Thoracic aorta (tissue), 2 donors: ENCODE data around the gene SPRTN. TPM values are rescaled to one million over a fixed set of nuclear protein-coding genes. Genes with fewer than 3 reads are reported as not detected.

ENCODE experiments used
- ATAC-seq: fragments of 150-250 bp; one replicate; pipeline ENCODE4 v1.8.0; 2017; ENCODE audit warnings: low read depth; ENCODE audit not compliant: insufficient number of reproducible peaks, low FRiP score
- DNase-seq: peaks from one replicate; pipeline ENCODE4 v3.0.0-alpha.2; 2020; ENCODE audit warnings: low spot score
- H3K27ac ChIP-seq, 2 donors: fragments of 200-600 bp; sonication (generic); 1 replicate in 1 of 2; 2 replicates in 1 of 2; pipeline ENCODE4 v1.5.1; 2016; ENCODE audit warnings: mild to moderate bottlenecking in 2 of 2, moderate library complexity in 2 of 2
- H3K27me3 ChIP-seq: fragments of 200-600 bp; sonication (generic); replicated peaks from 2 replicates; pipeline ENCODE4 v1.6.0; 2016; ENCODE audit warnings: mild to moderate bottlenecking; ENCODE audit not compliant: insufficient read depth
- H3K36me3 ChIP-seq: fragments of 200-600 bp; sonication (generic); one replicate; pipeline ENCODE4 v1.5.1; 2016
- H3K4me1 ChIP-seq, 2 donors: fragments of 200-600 bp; sonication (generic); 1 replicate in 1 of 2; 2 replicates in 1 of 2; pipeline versions ENCODE4 v1.5.1 to v1.6.0; 2016; ENCODE audit warnings: low read depth in 2 of 2, mild to moderate bottlenecking in 1 of 2; ENCODE audit not compliant: control insufficient read depth in 1 of 2
- H3K4me3 ChIP-seq: fragments of 200-600 bp; sonication (generic); 2 replicates; pipeline ENCODE4 v1.5.1; 2016; ENCODE audit warnings: mild to moderate bottlenecking
- H3K9me3 ChIP-seq: fragments of 200-600 bp; sonication (generic); 2 replicates; pipeline ENCODE4 v1.5.1; 2016
- CTCF ChIP-seq: fragments of 200-600 bp; sonication (generic); IDR thresholded peaks from one replicate; pipeline ENCODE4 v1.5.1; 2019; ENCODE audit warnings: antibody characterized with exemption
- total RNA-seq, 2 donors: library from RNA; depleted of rRNA; stranded (reverse); fragments of >200 nt; gene quantifications; one replicate each; pipeline versions ENCODE4 v1.1.0 to v1.2.3, GENCODE V29; 2016

The SPRTN gene
- total RNA-seq, 2 donors from 2014 or later, result 12.7 to 18.4 TPM

- H3K36me3 ChIP-seq, result no peaks in the 10 kb centered on the region
- ATAC-seq (no peak), DNase-seq (no peak)
- no peaks in the 10 kb centered on the region for H3K9me3 ChIP-seq
- H3K27ac ChIP-seq, result no peak overlapping the region
- peaks cover 0 to 8% of the 10 kb centered on the region in 2 donors for H3K4me1 ChIP-seq
- H3K27me3 ChIP-seq, result no peaks in the 10 kb centered on the region
- TF ChIP-seq CTCF, result no peak
- H3K4me3 ChIP-seq, result no peak overlapping the region
Observed at GRCh38 chr1:231376101-231376500, 38.0 kb downstream of the SPRTN start.

- Histone ChIP-seq H3K4me3 (no peak overlapping the region), H3K27me3 (no peaks in the 10 kb centered on the region), H3K9me3 (no peaks in the 10 kb centered on the region), H3K27ac (no peak overlapping the region), H3K36me3 (no peaks in the 10 kb centered on the region), H3K4me1 (peaks cover 0 to 9% of the 10 kb centered on the region in 2 donors)
- DNase-seq (no peak), ATAC-seq (no peak)
- TF ChIP-seq CTCF, result no peak
Observed at GRCh38 chr1:231376875-231377549, 38.9 kb downstream of the SPRTN start.

GRCh38 chr1:231381729-231382128 lies 43.6 kb downstream of the SPRTN start:
- ATAC-seq (no peak), DNase-seq (no peak)
- Histone ChIP-seq H3K9me3 (no peaks in the 10 kb centered on the region), H3K36me3 (no peaks in the 10 kb centered on the region), H3K4me1 (peaks cover 3 to 28% of the 10 kb centered on the region in 2 donors), H3K4me3 (no peak overlapping the region), H3K27me3 (no peaks in the 10 kb centered on the region), H3K27ac (no peak overlapping the region)
- no peak for TF ChIP-seq CTCF

- Histone ChIP-seq H3K27ac (no peak overlapping the region), H3K36me3 (no peaks in the 10 kb centered on the region), H3K27me3 (no peaks in the 10 kb centered on the region), H3K4me3 (no peak overlapping the region), H3K4me1 (peaks cover 3 to 27% of the 10 kb centered on the region in 2 donors), H3K9me3 (no peaks in the 10 kb centered on the region)
- DNase-seq, result no peak
- no peak for ATAC-seq
- no peak for TF ChIP-seq CTCF
Observed at GRCh38 chr1:231382426-231382825, 44.3 kb downstream of the SPRTN start.

- Histone ChIP-seq H3K36me3 (no peaks in the 10 kb centered on the region), H3K4me3 (no peak overlapping the region), H3K27me3 (no peaks in the 10 kb centered on the region), H3K4me1 (peaks cover 3 to 28% of the 10 kb centered on the region in 2 donors), H3K27ac (no peak overlapping the region), H3K9me3 (no peaks in the 10 kb centered on the region)
- DNase-seq (no peak), ATAC-seq (no peak)
- no peak for TF ChIP-seq CTCF
Observed at GRCh38 chr1:231383159-231383860, 45.2 kb downstream of the SPRTN start.
